ENCODE data around the gene ZNF555. TPM values are rescaled to one million over a fixed set of nuclear protein-coding genes. Genes with fewer than 3 reads are reported as not detected.

ZNF555 gene
- total and polyA plus RNA-seq, 9 of the 15 experiments (the other 6 are each of a cell fraction or from before 2014, with no cell fraction given): 2.0 to 6.7 (median 5.4) TPM

DNA sequence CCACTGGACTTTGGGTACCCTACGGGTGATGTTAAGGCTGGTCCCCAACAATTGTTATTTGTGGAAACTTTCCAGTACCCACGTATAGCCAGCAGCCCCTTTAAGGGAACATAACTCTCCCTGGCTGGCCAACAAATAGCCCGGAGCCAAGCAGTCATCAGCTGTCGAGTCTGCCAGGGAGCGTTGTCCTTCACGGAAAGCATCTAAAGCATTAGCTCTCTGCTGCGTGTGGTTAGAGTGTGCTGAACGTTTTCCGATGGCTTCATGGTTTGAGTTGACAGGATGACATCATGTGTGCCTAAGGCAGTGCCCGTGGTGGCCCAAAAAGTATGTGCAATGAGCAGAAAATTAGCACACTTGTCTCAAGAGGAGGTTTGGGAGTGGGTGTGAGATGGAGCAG is 22.5 kb downstream of the ZNF555 start (continued):
- TF ChIP-seq, protein P1, sequence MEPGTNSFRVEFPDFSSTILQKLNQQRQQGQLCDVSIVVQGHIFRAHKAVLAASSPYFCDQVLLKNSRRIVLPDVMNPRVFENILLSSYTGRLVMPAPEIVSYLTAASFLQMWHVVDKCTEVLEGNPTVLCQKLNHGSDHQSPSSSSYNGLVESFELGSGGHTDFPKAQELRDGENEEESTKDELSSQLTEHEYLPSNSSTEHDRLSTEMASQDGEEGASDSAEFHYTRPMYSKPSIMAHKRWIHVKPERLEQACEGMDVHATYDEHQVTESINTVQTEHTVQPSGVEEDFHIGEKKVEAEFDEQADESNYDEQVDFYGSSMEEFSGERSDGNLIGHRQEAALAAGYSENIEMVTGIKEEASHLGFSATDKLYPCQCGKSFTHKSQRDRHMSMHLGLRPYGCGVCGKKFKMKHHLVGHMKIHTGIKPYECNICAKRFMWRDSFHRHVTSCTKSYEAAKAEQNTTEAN (CRISPR knock-in tag; IDR thresholded peaks at IDR 0.05): no peak
- no peak for TF ChIP-seq ZNF830 (CRISPR knock-in tag; IDR thresholded peaks at IDR 0.05)
- no peak for TF ChIP-seq PHF8 (IDR thresholded peaks at IDR 0.05; ENCODE audit: borderline replicate concordance, low read length)
- no peak for TF ChIP-seq POLR2G (IDR thresholded peaks at IDR 0.05; ENCODE audit: low read depth, low read length)
- TF ChIP-seq, protein P2, sequence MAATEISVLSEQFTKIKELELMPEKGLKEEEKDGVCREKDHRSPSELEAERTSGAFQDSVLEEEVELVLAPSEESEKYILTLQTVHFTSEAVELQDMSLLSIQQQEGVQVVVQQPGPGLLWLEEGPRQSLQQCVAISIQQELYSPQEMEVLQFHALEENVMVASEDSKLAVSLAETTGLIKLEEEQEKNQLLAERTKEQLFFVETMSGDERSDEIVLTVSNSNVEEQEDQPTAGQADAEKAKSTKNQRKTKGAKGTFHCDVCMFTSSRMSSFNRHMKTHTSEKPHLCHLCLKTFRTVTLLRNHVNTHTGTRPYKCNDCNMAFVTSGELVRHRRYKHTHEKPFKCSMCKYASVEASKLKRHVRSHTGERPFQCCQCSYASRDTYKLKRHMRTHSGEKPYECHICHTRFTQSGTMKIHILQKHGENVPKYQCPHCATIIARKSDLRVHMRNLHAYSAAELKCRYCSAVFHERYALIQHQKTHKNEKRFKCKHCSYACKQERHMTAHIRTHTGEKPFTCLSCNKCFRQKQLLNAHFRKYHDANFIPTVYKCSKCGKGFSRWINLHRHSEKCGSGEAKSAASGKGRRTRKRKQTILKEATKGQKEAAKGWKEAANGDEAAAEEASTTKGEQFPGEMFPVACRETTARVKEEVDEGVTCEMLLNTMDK (IDR thresholded peaks at IDR 0.05; ENCODE audit: borderline replicate concordance, insufficient read depth, low read depth, low read length, poor library complexity, severe bottlenecking): no peak
- TF ChIP-seq EP300 (IDR thresholded peaks at IDR 0.05; ENCODE audit: low read length): no peak
- no peak for TF ChIP-seq FOXK2 (conservative IDR thresholded peaks at IDR 0.05 in 1 of 2, IDR thresholded peaks at IDR 0.05 in 1 of 2; ENCODE audit: low read depth in 2 of 2)
- TF ChIP-seq PML (IDR thresholded peaks at IDR 0.05; ENCODE audit: low read length): no peak

Data from K562 (cell line).